Measurements from ENCODE around the gene SERPIND1.

The SERPIND1 gene

DNA sequence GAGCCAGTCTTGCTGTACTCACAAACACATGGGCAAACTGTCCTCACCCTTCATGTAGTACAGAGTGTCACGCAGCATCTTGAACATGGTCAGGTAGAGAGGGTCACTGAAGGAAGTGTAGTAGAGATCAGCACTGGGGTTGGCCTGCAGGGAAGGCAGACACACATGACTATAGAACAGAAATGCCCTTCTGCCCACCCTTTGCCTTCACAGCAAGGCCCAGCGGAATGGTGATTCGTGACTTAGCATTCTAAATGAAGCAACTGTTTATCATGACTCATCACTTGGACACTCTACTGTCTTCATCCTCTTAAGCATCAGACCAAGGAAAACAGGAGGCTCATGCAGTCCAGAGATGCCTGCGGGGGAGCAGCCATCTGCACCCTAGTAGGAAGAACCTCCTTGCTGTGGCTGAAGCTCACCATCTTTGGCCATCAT is 33.4 kb downstream of the SERPIND1 start:
- H3K4me3 ChIP-seq (replicated peaks; ENCODE audit: low read depth, low read length), result no peak overlapping the region
- TF ChIP-seq, protein P1, sequence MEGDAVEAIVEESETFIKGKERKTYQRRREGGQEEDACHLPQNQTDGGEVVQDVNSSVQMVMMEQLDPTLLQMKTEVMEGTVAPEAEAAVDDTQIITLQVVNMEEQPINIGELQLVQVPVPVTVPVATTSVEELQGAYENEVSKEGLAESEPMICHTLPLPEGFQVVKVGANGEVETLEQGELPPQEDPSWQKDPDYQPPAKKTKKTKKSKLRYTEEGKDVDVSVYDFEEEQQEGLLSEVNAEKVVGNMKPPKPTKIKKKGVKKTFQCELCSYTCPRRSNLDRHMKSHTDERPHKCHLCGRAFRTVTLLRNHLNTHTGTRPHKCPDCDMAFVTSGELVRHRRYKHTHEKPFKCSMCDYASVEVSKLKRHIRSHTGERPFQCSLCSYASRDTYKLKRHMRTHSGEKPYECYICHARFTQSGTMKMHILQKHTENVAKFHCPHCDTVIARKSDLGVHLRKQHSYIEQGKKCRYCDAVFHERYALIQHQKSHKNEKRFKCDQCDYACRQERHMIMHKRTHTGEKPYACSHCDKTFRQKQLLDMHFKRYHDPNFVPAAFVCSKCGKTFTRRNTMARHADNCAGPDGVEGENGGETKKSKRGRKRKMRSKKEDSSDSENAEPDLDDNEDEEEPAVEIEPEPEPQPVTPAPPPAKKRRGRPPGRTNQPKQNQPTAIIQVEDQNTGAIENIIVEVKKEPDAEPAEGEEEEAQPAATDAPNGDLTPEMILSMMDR (IDR thresholded peaks at IDR 0.05; ENCODE audit: low read length, missing control alignments), result no peak
- peak; percentile 85 for DNase-seq (ENCODE audit: low read depth)

DNA sequence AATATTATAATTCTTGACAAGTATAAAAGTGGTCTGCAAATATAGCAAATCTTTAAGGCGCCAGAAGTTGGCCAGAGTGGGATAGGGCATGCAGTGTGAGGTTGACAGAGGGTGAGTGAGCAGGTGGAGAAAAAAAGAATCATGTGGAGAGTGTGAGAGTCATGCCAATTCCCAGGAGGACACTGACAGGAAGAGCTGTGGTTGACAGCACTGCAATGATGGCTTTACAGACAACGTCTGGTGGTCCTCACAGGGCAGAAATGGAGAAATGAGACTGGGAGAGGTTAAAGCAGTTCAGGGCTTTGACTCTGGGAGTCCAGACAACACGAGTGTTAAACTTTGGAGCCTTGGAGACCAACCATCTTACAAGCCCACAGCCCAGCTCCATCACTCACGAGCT is 34.9 kb downstream of the SERPIND1 start:
- no peak overlapping the region for H3K4me3 ChIP-seq (replicated peaks; ENCODE audit: low read depth, low read length)
- TF ChIP-seq, protein P1 (IDR thresholded peaks at IDR 0.05; ENCODE audit: low read length, missing control alignments), result no peak
- no peak for DNase-seq (ENCODE audit: low read depth)

DNA sequence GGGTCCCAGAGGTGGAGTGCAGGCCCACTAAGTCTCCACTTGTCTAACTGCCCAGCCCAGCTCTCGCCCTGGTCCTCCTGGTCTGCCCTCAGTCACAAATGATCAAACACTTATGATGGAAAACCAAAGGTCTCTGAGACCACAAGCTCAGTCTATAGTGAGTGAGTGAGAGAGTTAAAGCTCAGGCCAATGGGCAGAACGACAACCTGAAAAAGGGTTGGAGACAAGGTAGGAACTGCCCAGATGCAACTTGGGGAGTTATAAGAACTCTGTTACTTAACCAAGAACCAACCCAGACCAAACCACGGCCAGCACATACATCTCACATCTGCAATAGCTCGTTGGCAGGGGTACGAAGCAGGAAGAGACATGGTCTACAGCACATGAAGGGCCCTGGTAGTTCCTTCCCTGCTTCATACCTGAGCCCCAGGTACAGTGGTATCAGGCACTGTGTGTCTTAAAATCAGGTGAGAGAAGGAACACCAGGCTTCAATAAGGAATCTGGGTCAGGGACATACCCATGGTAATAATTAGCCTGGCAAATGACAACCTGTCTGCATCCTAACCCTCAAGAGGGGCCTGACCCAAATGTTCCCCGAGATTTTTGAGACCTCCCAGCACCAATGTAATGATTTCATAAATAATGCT is 35.7 kb downstream of the SERPIND1 start:
- TF ChIP-seq, protein P1 (IDR thresholded peaks at IDR 0.05; ENCODE audit: low read length, missing control alignments), result no peak
- H3K4me3 ChIP-seq (replicated peaks; ENCODE audit: low read depth, low read length), result no peak overlapping the region
- no peak for DNase-seq (ENCODE audit: low read depth)

DNA sequence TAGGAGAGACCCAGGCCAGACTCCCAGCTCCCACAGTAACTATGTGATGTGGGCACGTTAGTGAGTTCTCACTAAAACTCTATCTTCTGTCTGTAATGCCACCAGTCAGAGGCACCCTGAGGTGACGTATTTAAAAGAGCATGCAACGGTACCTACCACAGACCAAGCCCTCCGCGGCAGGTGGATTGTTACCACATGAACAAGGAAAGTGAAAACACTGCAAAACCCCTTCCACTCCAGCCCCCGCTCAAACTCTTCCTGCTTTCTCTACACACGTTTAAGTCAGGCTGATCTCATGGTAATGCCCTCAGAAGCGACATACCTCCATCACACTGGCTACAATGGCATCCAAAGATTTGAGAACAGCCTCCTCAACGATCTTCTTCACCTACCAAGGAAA is 36.7 kb downstream of the SERPIND1 start:
- H3K4me3 ChIP-seq (replicated peaks; ENCODE audit: low read depth, low read length), result no peak overlapping the region
- DNase-seq (ENCODE audit: low read depth), result no peak
- TF ChIP-seq, protein P1 (IDR thresholded peaks at IDR 0.05; ENCODE audit: low read length, missing control alignments), result no peak

DNA sequence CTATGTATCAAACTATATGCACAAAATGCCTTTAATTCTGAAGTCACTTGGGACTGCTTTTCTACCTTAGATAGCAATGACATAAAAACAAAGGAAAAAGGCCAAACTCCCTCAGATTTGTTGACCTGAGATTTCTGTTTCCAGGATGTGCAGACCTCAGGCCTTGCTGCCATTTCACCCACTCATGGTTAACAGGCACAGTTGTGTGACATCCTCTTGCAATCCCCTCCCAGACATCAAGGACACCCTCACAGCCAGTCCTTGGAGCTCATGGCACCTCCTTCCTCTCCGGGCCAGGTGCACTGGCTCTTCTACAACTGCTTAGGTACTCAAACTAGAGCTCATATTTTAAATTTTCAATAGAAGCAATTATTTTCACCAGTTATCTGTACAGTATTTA is 37.3 kb downstream of the SERPIND1 start:
- TF ChIP-seq, protein P1 (IDR thresholded peaks at IDR 0.05; ENCODE audit: low read length, missing control alignments), result no peak
- no peak for DNase-seq (ENCODE audit: low read depth)
- no peak overlapping the region for H3K4me3 ChIP-seq (replicated peaks; ENCODE audit: low read depth, low read length)

DNA sequence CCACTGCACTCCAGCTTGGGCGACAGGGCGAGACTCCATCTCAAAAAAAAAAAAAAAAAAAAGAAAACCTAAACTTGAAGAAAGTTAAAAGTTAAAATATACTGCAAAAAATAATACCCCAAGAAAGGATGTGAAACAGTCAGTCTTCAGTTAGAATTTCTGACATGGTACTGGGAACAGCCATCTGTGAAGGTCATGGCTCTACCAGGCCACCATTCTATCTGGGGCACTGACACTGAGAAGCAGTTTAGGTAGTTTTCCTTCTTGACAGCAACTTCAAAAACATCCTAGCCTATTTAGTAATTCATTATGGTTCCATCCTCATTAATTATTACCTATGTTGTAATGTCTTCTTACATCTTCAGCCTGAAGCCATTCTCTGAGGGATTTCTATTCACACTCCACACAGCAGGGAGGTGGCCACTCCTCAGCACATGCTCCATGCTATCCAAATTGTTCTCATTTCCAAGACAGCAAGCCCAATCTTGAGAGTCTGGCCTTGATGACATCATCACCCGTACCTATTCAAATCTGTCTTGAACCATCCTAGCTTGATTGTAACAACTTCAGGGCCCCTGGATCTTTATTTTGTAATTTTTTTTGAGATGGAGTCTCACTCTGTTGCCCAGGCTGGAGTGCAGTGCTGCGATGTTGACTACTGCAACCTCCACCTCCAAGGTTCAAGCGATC is 38.2 kb downstream of the SERPIND1 start:
- DNase-seq (ENCODE audit: low read depth), result no peak
- TF ChIP-seq, protein P1 (IDR thresholded peaks at IDR 0.05; ENCODE audit: low read length, missing control alignments), result no peak

More for the DNA sequence above, 38.2 kb downstream of the SERPIND1 start:
- no peak overlapping the region for H3K4me3 ChIP-seq (replicated peaks; ENCODE audit: low read depth, low read length)

Measured in fibroblast of pulmonary artery (primary cell).